C4-2B (cell line): ENCODE results near the gene MPDU1.

Experiments
- CTCF ChIP-seq: fragments of 450-650 bp; conservative IDR thresholded peaks from 2 replicates; pipeline ENCODE4 v1.5.1; 2017; ENCODE audit warnings: mild to moderate bottlenecking
- ZFX ChIP-seq: fragments of 450-650 bp; IDR thresholded peaks from 2 replicates; pipeline ENCODE4 v1.6.1; 2017

GRCh38 chr17:7577327-7578199 is 6.1 kb upstream of the MPDU1 start:
- TF ChIP-seq CTCF (no peak), ZFX (no peak)
